OCI-LY3 (cell line): ENCODE data around the gene ZNHIT3.

Experiments
- H2AFZ ChIP-seq: fragments of 200-600, 300-600 bp; shearing (Covaris generic); 2 replicates; pipeline ENCODE4 v1.6.0; 2014; ENCODE audit warnings: antibody characterized with exemption, low read depth, low read length
- H3K27ac ChIP-seq: fragments of 200-600, 300-600 bp; sonication (generic); 2 replicates; pipeline ENCODE4 v1.5.1; 2014; ENCODE audit warnings: mild to moderate bottlenecking, low read length, moderate library complexity, mixed read lengths
- H3K27me3 ChIP-seq: fragments of 200-600, 300-600 bp; sonication (generic); 2 replicates; pipeline ENCODE4 v1.6.1; 2014; ENCODE audit warnings: low read depth, low read length, mixed read lengths
- H3K36me3 ChIP-seq: fragments of 200-600, 300-600 bp; sonication (generic); replicated peaks from 2 replicates; pipeline ENCODE3; 2014; ENCODE audit warnings: low read depth, low read length, mixed read lengths
- H3K4me1 ChIP-seq: fragments of 300-600, 200-600 bp; sonication (generic); 2 replicates; pipeline ENCODE4 v1.6.1; 2014; ENCODE audit warnings: low read length, mixed read lengths
- H3K4me2 ChIP-seq: fragments of 200-600, 300-600 bp; sonication (generic); 2 replicates; pipeline ENCODE4 v1.6.1; 2014; ENCODE audit warnings: low read length, mixed read lengths
- H3K4me3 ChIP-seq: fragments of 300-600, 200-600 bp; sonication (generic); 2 replicates; pipeline ENCODE4 v1.5.1; 2014; ENCODE audit warnings: antibody characterized with exemption, mild to moderate bottlenecking, low read length, moderate library complexity
- H3K79me2 ChIP-seq: fragments of 300-600, 200-600 bp; shearing (Covaris generic); 2 replicates; pipeline ENCODE4 v1.6.1; 2014; ENCODE audit warnings: mild to moderate bottlenecking, low read length, mixed read lengths
- H3K9ac ChIP-seq: fragments of 300-600, 200-600 bp; shearing (Covaris generic); 2 replicates; pipeline ENCODE4 v1.6.0; 2014; ENCODE audit warnings: mild to moderate bottlenecking, low read length, moderate library complexity
- H3K9me3 ChIP-seq: fragments of 200-600, 300-600 bp; shearing (Covaris generic); 2 replicates; pipeline ENCODE4 v1.6.1; 2014; ENCODE audit warnings: low read length, mixed read lengths; ENCODE audit not compliant: insufficient read depth
- H4K20me1 ChIP-seq: fragments of 200-600, 300-600 bp; sonication (generic); 2 replicates; pipeline ENCODE4 v1.6.1; 2016; ENCODE audit warnings: low read length, mixed read lengths; ENCODE audit not compliant: insufficient read depth
- CTCF ChIP-seq: fragments of 200-600, 300-600 bp; sonication (generic); IDR thresholded peaks from 2 replicates; pipeline ENCODE4 v1.5.1; 2014; ENCODE audit warnings: antibody characterized with exemption, low read length, low read depth
- EZH2phosphoT487 ChIP-seq: fragments of 200-600 bp; shearing (Covaris generic); IDR thresholded peaks from 2 replicates; pipeline ENCODE4 v1.6.1; 2018; ENCODE audit warnings: antibody characterized with exemption, mixed run types, low read depth

The ZNHIT3 gene

GRCh38 chr17:36470499-36470898 lies 16.0 kb upstream of the ZNHIT3 start:
- Histone ChIP-seq H3K36me3 (no peaks in the 10 kb centered on the region), H4K20me1 (no peaks in the 10 kb centered on the region), H3K27me3 (peaks cover 48% of the 10 kb centered on the region), H3K9me3 (no peaks in the 10 kb centered on the region), H3K4me2 (peak overlapping the region; percentile 13; the same call in 1 of the 2 replicates), H2AFZ (no peak overlapping the region), H3K4me1 (peaks cover 16% of the 10 kb centered on the region), H3K4me3 (no peak overlapping the region), H3K79me2 (no peaks in the 10 kb centered on the region), H3K9ac (no peak overlapping the region), H3K27ac (no peak overlapping the region)
- TF ChIP-seq CTCF (no peak), EZH2phosphoT487 (no peak)

- Histone ChIP-seq H3K9me3 (no peaks in the 10 kb centered on the region), H3K79me2 (no peaks in the 10 kb centered on the region), H3K36me3 (no peaks in the 10 kb centered on the region), H3K4me1 (peaks cover 16% of the 10 kb centered on the region), H3K27ac (no peak overlapping the region), H3K27me3 (peaks cover 48% of the 10 kb centered on the region), H4K20me1 (no peaks in the 10 kb centered on the region), H3K4me2 (no peak overlapping the region), H3K4me3 (no peak overlapping the region), H3K9ac (no peak overlapping the region), H2AFZ (no peak overlapping the region)
- no peak for TF ChIP-seq EZH2phosphoT487
- TF ChIP-seq CTCF, result no peak
Observed at GRCh38 chr17:36474571-36474970, 11.9 kb upstream of the ZNHIT3 start.

GRCh38 chr17:36475346-36475970 lies 11.0 kb upstream of the ZNHIT3 start:
- H3K9ac ChIP-seq, result no peak overlapping the region
- TF ChIP-seq CTCF (no peak), EZH2phosphoT487 (no peak)
- peaks cover 56% of the 10 kb centered on the region for H3K27me3 ChIP-seq
- no peak overlapping the region for H3K4me3 ChIP-seq
- no peaks in the 10 kb centered on the region for H3K9me3 ChIP-seq
- H3K79me2 ChIP-seq, result no peaks in the 10 kb centered on the region
- H3K4me2 ChIP-seq, result no peak overlapping the region
- no peak overlapping the region for H3K27ac ChIP-seq
- H4K20me1 ChIP-seq, result no peaks in the 10 kb centered on the region
- H3K4me1 ChIP-seq, result peaks cover 10% of the 10 kb centered on the region
- no peaks in the 10 kb centered on the region for H3K36me3 ChIP-seq
- H2AFZ ChIP-seq, result no peak overlapping the region

- no peak overlapping the region for H3K9ac ChIP-seq
- H3K9me3 ChIP-seq, result no peaks in the 10 kb centered on the region
- H3K36me3 ChIP-seq, result no peaks in the 10 kb centered on the region
- H3K4me2 ChIP-seq, result no peak overlapping the region
- H3K27ac ChIP-seq, result no peak overlapping the region
- H4K20me1 ChIP-seq, result no peaks in the 10 kb centered on the region
- peaks cover 10% of the 10 kb centered on the region for H3K4me1 ChIP-seq
- H3K79me2 ChIP-seq, result peaks cover 2% of the 10 kb centered on the region
- H2AFZ ChIP-seq, result no peak overlapping the region
- H3K27me3 ChIP-seq, result peaks cover 20% of the 10 kb centered on the region
- no peak overlapping the region for H3K4me3 ChIP-seq
- no peak for TF ChIP-seq CTCF
- TF ChIP-seq EZH2phosphoT487, result no peak
Observed at GRCh38 chr17:36481829-36482228, 4.7 kb upstream of the ZNHIT3 start.
